Neuron (in vitro differentiated cells): Measurements from ENCODE around the gene ADGRE1.

Experiments used
- H2AFZ ChIP-seq: one replicate; pipeline ENCODE4 v1.6.1; 2013; ENCODE audit warnings: low read depth, mild to moderate bottlenecking, inconsistent platforms, low read length, moderate library complexity
- H3K27me3 ChIP-seq: one replicate; pipeline ENCODE4 v1.6.1; 2013; ENCODE audit warnings: low read length; ENCODE audit not compliant: insufficient read depth
- H3K36me3 ChIP-seq: one replicate; pipeline ENCODE4 v1.6.1; 2013; ENCODE audit warnings: low read length; ENCODE audit not compliant: insufficient read depth
- H3K4me1 ChIP-seq: one replicate; pipeline ENCODE4 v1.6.1; 2013; ENCODE audit warnings: low read length; ENCODE audit not compliant: insufficient read depth
- H3K4me3 ChIP-seq: 2 replicates; pipeline ENCODE4 v1.5.1; 2013; ENCODE audit warnings: mild to moderate bottlenecking, low read length, moderate library complexity
- H3K9me3 ChIP-seq: one replicate; pipeline ENCODE4 v1.6.1; 2013; ENCODE audit warnings: low read length

The ADGRE1 gene, protein sequence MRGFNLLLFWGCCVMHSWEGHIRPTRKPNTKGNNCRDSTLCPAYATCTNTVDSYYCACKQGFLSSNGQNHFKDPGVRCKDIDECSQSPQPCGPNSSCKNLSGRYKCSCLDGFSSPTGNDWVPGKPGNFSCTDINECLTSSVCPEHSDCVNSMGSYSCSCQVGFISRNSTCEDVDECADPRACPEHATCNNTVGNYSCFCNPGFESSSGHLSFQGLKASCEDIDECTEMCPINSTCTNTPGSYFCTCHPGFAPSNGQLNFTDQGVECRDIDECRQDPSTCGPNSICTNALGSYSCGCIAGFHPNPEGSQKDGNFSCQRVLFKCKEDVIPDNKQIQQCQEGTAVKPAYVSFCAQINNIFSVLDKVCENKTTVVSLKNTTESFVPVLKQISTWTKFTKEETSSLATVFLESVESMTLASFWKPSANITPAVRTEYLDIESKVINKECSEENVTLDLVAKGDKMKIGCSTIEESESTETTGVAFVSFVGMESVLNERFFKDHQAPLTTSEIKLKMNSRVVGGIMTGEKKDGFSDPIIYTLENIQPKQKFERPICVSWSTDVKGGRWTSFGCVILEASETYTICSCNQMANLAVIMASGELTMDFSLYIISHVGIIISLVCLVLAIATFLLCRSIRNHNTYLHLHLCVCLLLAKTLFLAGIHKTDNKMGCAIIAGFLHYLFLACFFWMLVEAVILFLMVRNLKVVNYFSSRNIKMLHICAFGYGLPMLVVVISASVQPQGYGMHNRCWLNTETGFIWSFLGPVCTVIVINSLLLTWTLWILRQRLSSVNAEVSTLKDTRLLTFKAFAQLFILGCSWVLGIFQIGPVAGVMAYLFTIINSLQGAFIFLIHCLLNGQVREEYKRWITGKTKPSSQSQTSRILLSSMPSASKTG

DNA sequence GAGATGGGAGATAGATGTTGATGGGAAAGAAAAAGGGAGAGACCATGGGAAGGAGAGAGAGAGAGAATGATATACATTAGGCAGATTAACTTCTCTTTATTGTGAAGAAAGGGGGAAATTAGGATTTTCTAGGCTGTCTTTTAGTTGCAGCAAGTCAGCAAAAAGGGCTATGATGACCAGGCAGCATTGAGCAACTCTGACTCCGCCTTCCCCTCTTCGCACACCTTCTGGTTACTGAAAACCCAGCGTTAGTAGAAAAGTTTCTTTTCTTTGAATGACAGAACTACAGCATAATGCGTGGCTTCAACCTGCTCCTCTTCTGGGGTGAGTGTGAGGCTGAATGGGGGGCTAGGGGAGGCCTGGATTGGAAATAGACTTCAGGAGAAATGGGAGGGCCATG, at the start of gene ADGRE1:
TSS of gene ADGRE1 (plus strand) at position 264 of the 400 bp plus-strand sequence. CDS start at position 294, 30 bp downstream.
- Histone ChIP-seq H3K4me1 (no peaks in the 10 kb centered on the region), H2AFZ (no peak within 1 kb of the TSS), H3K27me3 (no peaks in the 10 kb centered on the region), H3K9me3 (no peaks in the 10 kb centered on the region), H3K4me3 (no peak within 1 kb of the TSS), H3K36me3 (no peaks in the 10 kb centered on the region)

DNA sequence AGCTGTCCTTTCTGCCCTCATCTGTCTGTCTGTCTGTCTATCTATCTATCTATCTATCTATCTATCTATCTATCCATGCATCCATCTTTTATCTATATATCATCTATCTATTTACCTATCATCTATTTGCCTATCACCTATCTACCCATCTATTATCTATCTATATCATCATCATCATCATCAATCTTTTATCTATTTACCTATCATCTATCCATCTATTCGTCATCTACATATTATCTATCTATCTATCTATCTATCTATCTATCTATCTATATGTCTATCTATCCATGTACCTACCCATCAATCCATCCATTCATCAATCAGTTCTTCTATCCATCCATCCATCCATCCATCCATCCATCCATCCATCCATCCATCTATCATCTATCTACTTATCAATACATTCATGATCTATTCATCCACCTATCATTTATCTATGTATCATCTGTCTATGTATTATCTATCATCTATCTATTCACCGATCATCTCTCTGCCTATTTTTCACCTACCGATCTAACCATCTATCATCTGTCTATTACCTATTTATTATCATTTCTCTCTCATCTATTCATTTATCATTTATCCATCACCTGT, 49.2 kb upstream of the ADGRE1 start:
- Histone ChIP-seq H3K27me3 (no peaks in the 10 kb centered on the region), H3K4me1 (no peaks in the 10 kb centered on the region), H3K9me3 (no peaks in the 10 kb centered on the region), H2AFZ (no peak overlapping the region), H3K4me3 (no peak overlapping the region), H3K36me3 (no peaks in the 10 kb centered on the region)

DNA sequence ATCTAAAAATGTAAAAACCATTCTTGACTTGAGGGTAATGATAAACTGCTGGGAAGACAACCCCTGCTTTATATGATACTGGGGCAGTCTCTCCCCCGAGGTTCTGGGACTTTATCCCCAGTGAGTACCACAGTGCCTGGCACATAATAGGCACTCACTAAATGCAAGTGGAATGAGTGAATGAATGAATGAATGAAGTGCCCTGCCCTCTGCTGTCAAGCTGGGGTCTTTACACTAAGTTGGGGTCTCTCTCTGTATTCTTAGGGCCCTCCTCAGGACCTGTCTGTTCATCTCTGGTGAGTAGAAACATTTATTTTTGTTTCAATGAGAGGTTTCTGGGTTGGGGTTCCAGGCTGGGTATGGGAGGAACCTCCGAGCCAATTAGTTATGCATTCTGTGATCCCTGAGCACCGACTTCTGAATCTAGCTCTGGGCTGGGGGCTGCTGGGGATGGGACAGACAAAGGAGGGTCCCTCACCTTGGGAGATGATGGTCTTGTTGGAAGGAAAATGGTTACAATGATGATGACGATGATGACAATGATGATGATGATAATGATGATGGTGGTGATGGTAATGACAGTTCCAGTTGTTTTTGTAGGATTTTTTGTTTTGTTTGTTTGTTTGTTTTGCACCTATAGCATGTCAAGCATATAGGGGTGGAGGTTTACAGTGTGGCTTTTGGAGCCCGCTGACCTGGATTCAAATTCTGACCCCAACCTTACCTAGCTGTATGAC, 44.3 kb upstream of the ADGRE1 start:
- H2AFZ ChIP-seq, result no peak overlapping the region
- no peak overlapping the region for H3K4me3 ChIP-seq
- no peaks in the 10 kb centered on the region for H3K27me3 ChIP-seq
- no peaks in the 10 kb centered on the region for H3K36me3 ChIP-seq
- H3K4me1 ChIP-seq, result no peaks in the 10 kb centered on the region
- no peaks in the 10 kb centered on the region for H3K9me3 ChIP-seq

DNA sequence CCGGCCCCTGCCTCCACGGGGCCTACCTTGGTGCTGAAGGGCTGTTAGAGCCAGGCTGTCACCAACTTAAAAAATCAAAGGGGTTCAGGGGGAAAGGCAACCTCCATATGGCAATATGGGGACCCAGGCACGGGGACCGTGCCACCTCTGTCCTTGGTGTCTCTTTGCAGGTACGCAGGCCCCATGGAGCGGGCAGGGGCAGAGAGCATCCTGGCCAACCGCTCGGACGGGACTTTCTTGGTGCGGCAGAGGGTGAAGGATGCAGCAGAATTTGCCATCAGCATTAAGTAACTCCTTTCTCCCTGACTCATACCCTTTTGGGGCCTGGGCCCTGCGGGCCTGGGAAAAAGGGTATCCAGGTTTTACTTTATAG, 39.6 kb upstream of the ADGRE1 start:
- no peak overlapping the region for H2AFZ ChIP-seq
- H3K4me1 ChIP-seq, result no peaks in the 10 kb centered on the region
- H3K9me3 ChIP-seq, result no peaks in the 10 kb centered on the region
- no peaks in the 10 kb centered on the region for H3K36me3 ChIP-seq
- H3K27me3 ChIP-seq, result no peaks in the 10 kb centered on the region
- no peak overlapping the region for H3K4me3 ChIP-seq

DNA sequence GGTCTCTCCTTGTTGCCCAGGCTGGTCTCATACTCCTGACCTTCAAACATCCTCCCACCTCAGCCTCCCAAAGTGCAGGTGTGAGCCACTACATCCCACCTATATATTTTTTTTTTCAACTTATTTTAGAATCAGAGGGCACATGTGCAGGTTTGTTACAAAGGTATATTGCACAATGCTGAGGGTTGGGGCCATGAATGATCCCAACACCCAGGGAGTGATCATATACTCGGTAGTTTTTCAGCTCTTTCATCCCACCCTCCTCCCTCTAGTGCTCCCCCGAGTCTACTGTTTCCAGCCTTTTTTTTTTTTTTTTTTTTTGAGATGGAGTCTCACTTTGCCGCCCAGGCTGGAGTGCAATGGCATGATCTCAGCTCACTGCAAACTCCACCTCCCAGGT, 38.4 kb upstream of the ADGRE1 start:
- Histone ChIP-seq H3K4me1 (no peaks in the 10 kb centered on the region), H3K9me3 (no peaks in the 10 kb centered on the region), H3K36me3 (no peaks in the 10 kb centered on the region), H3K27me3 (no peaks in the 10 kb centered on the region), H2AFZ (no peak overlapping the region), H3K4me3 (no peak overlapping the region)

DNA sequence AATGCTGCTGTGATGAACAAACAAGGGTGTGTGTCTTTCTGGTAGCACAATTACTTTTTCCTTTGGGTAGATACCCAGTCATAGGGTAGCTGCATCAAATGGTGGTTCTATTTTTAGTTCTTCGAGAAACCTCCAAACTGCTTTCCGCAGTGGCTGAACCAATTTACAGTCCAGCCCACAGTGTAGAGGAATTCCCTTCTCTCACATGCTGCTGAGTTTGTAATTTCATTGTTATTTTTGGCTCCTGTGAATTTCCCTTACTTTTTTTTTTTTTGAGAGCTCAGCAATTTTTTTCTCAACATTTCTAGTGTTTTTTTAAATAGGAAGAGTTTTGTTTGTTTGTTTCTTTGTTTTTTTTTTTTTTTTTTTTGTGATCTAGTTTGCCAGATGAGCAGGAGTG, 37.5 kb upstream of the ADGRE1 start:
- Histone ChIP-seq H2AFZ (no peak overlapping the region), H3K9me3 (no peaks in the 10 kb centered on the region), H3K4me1 (no peaks in the 10 kb centered on the region), H3K27me3 (no peaks in the 10 kb centered on the region), H3K36me3 (no peaks in the 10 kb centered on the region), H3K4me3 (no peak overlapping the region)

DNA sequence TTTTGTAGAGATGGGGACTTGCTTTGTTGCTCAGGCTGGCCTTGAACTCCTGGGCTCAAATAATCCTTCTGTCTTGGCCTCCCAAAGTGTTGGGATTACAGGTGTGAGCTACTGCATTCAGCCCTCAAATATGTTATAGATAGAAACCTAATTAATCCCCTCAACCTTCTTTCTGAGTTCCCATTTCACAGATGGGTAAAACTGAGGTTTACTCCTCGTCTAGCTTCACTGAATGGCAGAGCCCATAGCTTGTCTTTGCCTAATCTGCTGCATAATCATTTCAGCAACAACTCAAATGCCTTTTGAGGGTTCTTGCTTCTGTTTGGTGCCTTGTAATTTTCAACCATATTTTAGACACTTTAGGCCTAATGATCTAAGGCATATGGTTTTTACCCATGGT, 36.0 kb upstream of the ADGRE1 start:
- Histone ChIP-seq H3K36me3 (no peaks in the 10 kb centered on the region), H3K9me3 (no peaks in the 10 kb centered on the region), H3K4me1 (no peaks in the 10 kb centered on the region), H3K4me3 (no peak overlapping the region), H2AFZ (no peak overlapping the region), H3K27me3 (peaks cover 4% of the 10 kb centered on the region)

DNA sequence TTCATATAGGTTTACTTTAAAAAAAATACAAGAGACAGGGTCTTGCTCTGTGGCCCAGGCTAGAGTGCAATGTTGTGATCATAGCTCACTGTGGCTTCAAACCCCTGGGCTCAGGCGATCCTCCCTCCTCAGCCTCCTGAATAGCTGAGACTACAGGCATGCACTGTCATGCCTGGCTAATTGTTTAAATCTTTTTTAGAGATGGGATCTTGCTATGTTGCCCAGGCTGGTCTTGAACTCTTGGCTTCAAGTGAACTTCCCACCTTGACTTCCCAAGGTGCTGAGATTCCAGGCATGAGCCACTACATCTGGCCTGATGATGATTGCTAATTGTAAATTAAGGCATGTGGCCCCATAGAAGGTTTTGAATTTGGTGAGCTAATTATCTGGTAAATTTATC, 35.4 kb upstream of the ADGRE1 start:
- H3K27me3 ChIP-seq, result peaks cover 4% of the 10 kb centered on the region
- H3K4me3 ChIP-seq, result no peak overlapping the region
- H2AFZ ChIP-seq, result no peak overlapping the region
- H3K36me3 ChIP-seq, result no peaks in the 10 kb centered on the region
- H3K4me1 ChIP-seq, result no peaks in the 10 kb centered on the region
- H3K9me3 ChIP-seq, result no peaks in the 10 kb centered on the region

DNA sequence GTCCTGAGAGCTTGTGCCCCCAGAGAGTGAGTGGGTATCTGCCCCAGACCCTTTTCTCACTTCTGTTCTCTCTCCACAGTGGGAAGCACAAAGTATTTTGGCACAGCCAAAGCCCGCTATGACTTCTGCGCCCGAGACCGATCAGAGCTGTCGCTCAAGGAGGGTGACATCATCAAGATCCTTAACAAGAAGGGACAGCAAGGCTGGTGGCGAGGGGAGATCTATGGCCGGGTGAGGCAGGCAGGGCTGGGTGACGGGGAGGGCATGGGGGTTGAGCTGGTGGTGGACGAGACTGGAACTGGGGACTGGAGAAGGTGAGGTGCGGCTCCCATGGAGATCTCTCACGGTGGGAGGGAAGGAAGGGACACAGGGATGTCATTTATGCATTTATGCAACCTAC, 33.5 kb upstream of the ADGRE1 start:
- Histone ChIP-seq H3K27me3 (peaks cover 4% of the 10 kb centered on the region), H2AFZ (no peak overlapping the region), H3K9me3 (no peaks in the 10 kb centered on the region), H3K4me3 (no peak overlapping the region), H3K36me3 (no peaks in the 10 kb centered on the region), H3K4me1 (no peaks in the 10 kb centered on the region)

DNA sequence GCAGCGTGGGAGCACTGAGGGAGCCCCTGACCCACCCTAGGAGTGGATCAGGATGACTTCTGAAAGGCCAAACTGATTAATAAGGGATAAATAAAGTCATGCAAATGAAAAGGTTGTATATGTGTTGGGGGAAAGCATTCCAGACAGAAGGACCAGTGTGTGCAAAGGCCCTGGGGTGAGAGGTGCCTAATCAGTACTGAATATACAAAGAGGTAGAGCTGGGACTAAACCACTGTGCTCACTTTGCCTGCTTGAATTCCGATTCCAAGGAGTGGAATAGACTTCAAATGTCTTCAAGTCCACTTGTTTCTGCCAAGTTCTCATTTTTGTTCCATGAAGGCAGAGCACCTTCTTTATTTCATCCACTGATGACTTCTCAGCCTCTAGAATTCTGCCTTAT, 32.6 kb upstream of the ADGRE1 start:
- H2AFZ ChIP-seq, result no peak overlapping the region
- H3K36me3 ChIP-seq, result no peaks in the 10 kb centered on the region
- H3K27me3 ChIP-seq, result peaks cover 4% of the 10 kb centered on the region
- no peaks in the 10 kb centered on the region for H3K9me3 ChIP-seq
- H3K4me1 ChIP-seq, result no peaks in the 10 kb centered on the region
- H3K4me3 ChIP-seq, result no peak overlapping the region

DNA sequence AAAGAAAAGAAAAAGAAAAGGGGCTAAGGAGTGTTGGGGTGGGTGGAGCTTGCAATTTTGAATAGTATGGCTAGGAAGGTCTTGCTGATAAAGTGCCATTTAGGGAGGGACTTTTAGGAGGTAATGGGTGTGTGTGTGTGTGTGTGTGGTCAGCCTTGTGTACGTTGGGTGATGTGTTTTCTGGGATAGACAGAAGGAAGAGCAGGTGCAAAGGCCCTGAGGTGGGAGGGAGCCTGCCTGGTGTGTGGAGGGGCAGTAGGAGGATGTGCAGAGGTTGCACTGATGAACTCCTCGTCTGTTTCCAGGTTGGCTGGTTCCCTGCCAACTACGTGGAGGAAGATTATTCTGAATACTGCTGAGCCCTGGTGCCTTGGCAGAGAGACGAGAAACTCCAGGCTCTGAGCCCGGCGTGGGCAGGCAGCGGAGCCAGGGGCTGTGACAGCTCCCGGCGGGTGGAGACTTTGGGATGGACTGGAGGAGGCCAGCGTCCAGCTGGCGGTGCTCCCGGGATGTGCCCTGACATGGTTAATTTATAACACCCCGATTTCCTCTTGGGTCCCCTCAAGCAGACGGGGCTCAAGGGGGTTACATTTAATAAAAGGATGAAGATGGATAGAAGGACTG, 30.5 kb upstream of the ADGRE1 start:
- no peaks in the 10 kb centered on the region for H3K4me1 ChIP-seq
- H3K36me3 ChIP-seq, result no peaks in the 10 kb centered on the region
- H3K9me3 ChIP-seq, result no peaks in the 10 kb centered on the region
- H3K4me3 ChIP-seq, result no peak overlapping the region
- H2AFZ ChIP-seq, result no peak overlapping the region
- peaks cover 4% of the 10 kb centered on the region for H3K27me3 ChIP-seq

DNA sequence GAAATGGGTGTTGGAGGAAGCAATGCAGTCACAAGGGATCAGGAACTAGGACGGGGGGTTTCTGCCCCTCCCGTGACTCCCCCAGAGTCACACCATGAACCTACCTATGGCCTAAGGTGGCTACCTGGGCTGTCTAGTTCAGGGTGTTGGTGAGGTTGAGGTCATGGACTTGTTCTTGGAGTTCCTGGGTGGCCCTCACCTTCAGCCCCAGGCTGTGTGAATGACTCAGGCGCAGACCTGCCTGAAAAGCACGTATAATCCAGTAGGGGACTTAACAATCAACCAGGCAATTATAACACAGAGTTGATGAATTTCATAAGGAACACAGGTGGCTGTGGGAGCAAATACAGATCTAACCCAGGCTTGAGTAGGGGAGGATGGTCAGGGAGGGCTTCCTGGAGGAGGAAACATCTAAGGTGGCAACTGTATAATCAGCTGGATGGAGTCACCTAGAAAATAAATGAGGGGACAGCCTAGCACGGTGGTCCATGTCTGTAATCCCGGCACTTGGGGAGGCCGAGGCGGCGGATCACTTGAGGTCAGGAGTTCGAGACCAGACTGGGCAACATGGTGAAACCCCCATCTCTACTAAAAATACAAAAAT, 25.6 kb upstream of the ADGRE1 start:
- H3K4me1 ChIP-seq, result no peaks in the 10 kb centered on the region

More for the DNA sequence above, 25.6 kb upstream of the ADGRE1 start:
- no peak overlapping the region for H3K4me3 ChIP-seq
- H2AFZ ChIP-seq, result no peak overlapping the region
- no peaks in the 10 kb centered on the region for H3K36me3 ChIP-seq
- peaks cover 4% of the 10 kb centered on the region for H3K27me3 ChIP-seq
- H3K9me3 ChIP-seq, result no peaks in the 10 kb centered on the region
